Left lung (tissue), 10 donors: Measurements from ENCODE around the gene HACD3. TPM values are rescaled to one million over a fixed set of nuclear protein-coding genes. Genes with fewer than 3 reads are reported as not detected.

Source experiments
- ATAC-seq: fragments of 200-7000 bp; cut with Tn5 transposase; one replicate; pipeline ENCODE4 v1.9.1; 2020; ENCODE audit warnings: moderate library complexity
- DNase-seq, 4 donors: peaks; one replicate each; pipeline ENCODE4 v3.0.0-alpha.2; 2013 to 2020
- H3K27ac ChIP-seq, 2 donors: fragments of 200-600 bp; sonication (generic) in 1 of 2; one replicate each; pipeline versions ENCODE4 v1.5.0 to v1.8.0; 2020 to 2021
- H3K27me3 ChIP-seq, 2 donors: fragments of 200-600 bp; sonication (generic) in 1 of 2; one replicate each; pipeline versions ENCODE4 v1.5.0 to v1.8.0; 2020 to 2021
- H3K36me3 ChIP-seq, 2 donors: fragments of 200-600 bp; sonication (generic) in 1 of 2; one replicate each; pipeline versions ENCODE4 v1.5.0 to v1.8.0; 2020 to 2021
- H3K4me1 ChIP-seq, 2 donors: fragments of 200-600 bp; one replicate each; pipeline ENCODE4 v1.8.0; 2021
- H3K4me3 ChIP-seq, 2 donors: fragments of 200-600 bp; sonication (generic) in 1 of 2; one replicate each; pipeline versions ENCODE4 v1.5.0 to v1.8.0; 2020 to 2021; ENCODE audit warnings: mild to moderate bottlenecking in 1 of 2
- H3K9me3 ChIP-seq, 2 donors: fragments of 200-600 bp; sonication (generic) in 1 of 2; one replicate each; pipeline versions ENCODE4 v1.5.0 to v1.8.0; 2020 to 2021
- CTCF ChIP-seq, 2 donors: fragments of 200-600 bp; sonication (generic) in 1 of 2; IDR thresholded peaks; one replicate each; pipeline versions ENCODE4 v1.5.0 to v1.8.0; 2021; ENCODE audit warnings: antibody characterized with exemption in 2 of 2
- intact Hi-C, 2 donors: fragments of 100-400 bp; cut with DNase I; formaldehyde crosslinking; loops; one replicate each; pipeline versions ENCODE4 v1.11.2 to v1.14.2; 2022
- polyA plus RNA-seq, 6 donors: library from polyadenylated mRNA; unstranded; fragments of 120-200 nt; gene quantifications; one replicate each; pipeline ENCODE4 v1.2.1, GENCODE V29; 2013; ENCODE audit not compliant: insufficient read length in 6 of 6
- total RNA-seq, 2 donors: library from RNA; stranded (reverse); fragmentation: NEBNext Ultra II Directional; extraction: Animal tissue kit (Norgen Biotek cat#: 25700); gene quantifications; one replicate each; pipeline ENCODE4 v1.2.1, GENCODE V29; 2021
- donor health status: DM: no; HTN: yes; CAD: no.
- donor health status: DM: no; HTN: no; CAD: no.

HACD3 gene
- total and polyA plus RNA-seq, 8 donors: 51.1 to 191 (median 159) TPM

- Histone ChIP-seq H3K27ac (no peak overlapping the region), H3K36me3 (peaks cover 0 to 94% of the 10 kb centered on the region in 2 donors), H3K27me3 (no peaks in the 10 kb centered on the region), H3K9me3 (no peaks in the 10 kb centered on the region), H3K4me1 (no peaks in the 10 kb centered on the region), H3K4me3 (no peak overlapping the region)
- ATAC-seq (no peak), DNase-seq (no peak)
- intact Hi-C loops: no loop called here
- TF ChIP-seq CTCF (IDR thresholded peaks at IDR 0.05): no peak
Measured at GRCh38 chr15:65587094-65587493, 56.8 kb downstream of the HACD3 start.

GRCh38 chr15:65595960-65596359 is 65.7 kb downstream of the HACD3 start:
- ATAC-seq (no peak), DNase-seq (no peak)
- intact Hi-C loops: no loop called here
- Histone ChIP-seq H3K9me3 (no peaks in the 10 kb centered on the region), H3K27ac (no peak overlapping the region), H3K4me3 (no peak overlapping the region), H3K27me3 (no peaks in the 10 kb centered on the region), H3K36me3 (peaks cover 0 to 90% of the 10 kb centered on the region in 2 donors), H3K4me1 (no peaks in the 10 kb centered on the region)
- TF ChIP-seq CTCF (IDR thresholded peaks at IDR 0.05): no peak

GRCh38 chr15:65598468-65598867 is 68.2 kb downstream of the HACD3 start:
- intact Hi-C loops: no loop called here
- no peak for ATAC-seq
- peaks cover 0 to 89% of the 10 kb centered on the region in 2 donors for H3K36me3 ChIP-seq

GRCh38 chr15:65599677-65600076 is 69.4 kb downstream of the HACD3 start:
- intact Hi-C loops: no loop called here
- H3K27ac ChIP-seq: no peak overlapping the region
- H3K27me3 ChIP-seq: no peaks in the 10 kb centered on the region
- ATAC-seq (no peak), DNase-seq (no peak)
- peaks cover 0 to 91% of the 10 kb centered on the region in 2 donors for H3K36me3 ChIP-seq
- H3K4me1 ChIP-seq: no peaks in the 10 kb centered on the region
- H3K9me3 ChIP-seq: no peaks in the 10 kb centered on the region
- no peak overlapping the region for H3K4me3 ChIP-seq
- TF ChIP-seq CTCF (IDR thresholded peaks at IDR 0.05): no peak

More at GRCh38 chr15:65598468-65598867, 68.2 kb downstream of the HACD3 start:
- no peaks in the 10 kb centered on the region for H3K9me3 ChIP-seq
- no peak for DNase-seq
- H3K27me3 ChIP-seq: no peaks in the 10 kb centered on the region
- H3K27ac ChIP-seq: no peak overlapping the region
- H3K4me3 ChIP-seq: no peak overlapping the region
- no peaks in the 10 kb centered on the region for H3K4me1 ChIP-seq
- no peak for TF ChIP-seq CTCF (IDR thresholded peaks at IDR 0.05)

- no peak for ATAC-seq
- no peaks in the 10 kb centered on the region for H3K9me3 ChIP-seq
- TF ChIP-seq CTCF (IDR thresholded peaks at IDR 0.05): no peak
- DNase-seq: no peak
- H3K27ac ChIP-seq: no peak overlapping the region
- no peaks in the 10 kb centered on the region for H3K4me1 ChIP-seq
- peaks cover 0 to 63% of the 10 kb centered on the region in 2 donors for H3K36me3 ChIP-seq
- H3K27me3 ChIP-seq: no peaks in the 10 kb centered on the region
- intact Hi-C loops: no loop called here
- no peak overlapping the region for H3K4me3 ChIP-seq
Measured at GRCh38 chr15:65603134-65603533, 72.9 kb downstream of the HACD3 start.
